GM18861 (cell line): ENCODE measurements around the gene NKX3-2.

Experiments
- ATAC-seq: cut with Tn5 transposase; IDR thresholded peaks from one replicate; pipeline ENCODE4 v1.9.1; 2021; ENCODE audit not compliant: unreplicated experiment

The NKX3-2 gene

GRCh38 chr4:13546142-13546940 is 2.0 kb upstream of the NKX3-2 start:
- no peak for ATAC-seq

GRCh38 chr4:13545394-13545808 is 1.1 kb upstream of the NKX3-2 start:
- ATAC-seq: no peak

GRCh38 chr4:13544606-13545393 is 492 bp upstream of the NKX3-2 start:
- peak; percentile 39 for ATAC-seq

- ATAC-seq: no peak
Measured at GRCh38 chr4:13543032-13543838, 1.1 kb downstream of the NKX3-2 start.

- ATAC-seq: no peak
Measured at GRCh38 chr4:13542577-13543031, 1.7 kb downstream of the NKX3-2 start.

GRCh38 chr4:13541720-13542576 is 2.4 kb downstream of the NKX3-2 start:
- no peak for ATAC-seq

GRCh38 chr4:13541176-13541604 is 3.1 kb downstream of the NKX3-2 start:
- no peak for ATAC-seq

- no peak for ATAC-seq
Measured at GRCh38 chr4:13540446-13541175, 3.7 kb downstream of the NKX3-2 start.

- no peak for ATAC-seq
Measured at GRCh38 chr4:13539619-13540445, 4.5 kb downstream of the NKX3-2 start.

GRCh38 chr4:13539047-13539618 is 5.2 kb downstream of the NKX3-2 start:
- no peak for ATAC-seq

GRCh38 chr4:13538427-13538973 is 5.8 kb downstream of the NKX3-2 start:
- ATAC-seq: no peak

- no peak for ATAC-seq
Measured at GRCh38 chr4:13537832-13538177, 6.5 kb downstream of the NKX3-2 start.

GRCh38 chr4:13537011-13537831 is 7.1 kb downstream of the NKX3-2 start:
- ATAC-seq: no peak

GRCh38 chr4:13536607-13537006 is 7.7 kb downstream of the NKX3-2 start:
- ATAC-seq: no peak

- no peak for ATAC-seq
Measured at GRCh38 chr4:13535708-13536361, 8.5 kb downstream of the NKX3-2 start.

GRCh38 chr4:13535118-13535517 is 9.2 kb downstream of the NKX3-2 start:
- ATAC-seq: no peak
